ENCODE data around the gene MOB2. TPM values are rescaled to one million over a fixed set of nuclear protein-coding genes. Genes with fewer than 3 reads are reported as not detected.

Gene MOB2
- polyA plus RNA-seq, 3 donors = 22.1 to 44.1 (median 22.5) TPM

- DNase-seq = no peak
- intact Hi-C loops (cut with micrococcal nuclease) = no loop called here
Observed at GRCh38 chr11:1421291-1421690, 65.3 kb downstream of the MOB2 start.

GRCh38 chr11:1419811-1420210 is 66.8 kb downstream of the MOB2 start:
- H3K27ac ChIP-seq (ENCODE audit: low read depth in 1 of 2, low read length in 2 of 2) = no peak overlapping the region
- no peak for TF ChIP-seq CTCF (IDR thresholded peaks at IDR 0.05)
- Mint-ChIP-seq H3K27me3 (ENCODE audit: low read depth in 3 of 3) (peaks cover 0 to 9% (median 1%) of the 10 kb centered on the region in 3 donors), H3K4me3 (no peak overlapping the region), H3K4me1 (no peaks in the 10 kb centered on the region), H3K27ac (peak overlapping the region in 1 of 7 donors; percentile 41), H3K36me3 (no peaks in the 10 kb centered on the region), H3K9me3 (peaks cover 28 to 59% (median 49%) of the 10 kb centered on the region in 7 donors)
- H3K79me2 ChIP-seq (ENCODE audit: insufficient read depth, low read length) = no peaks in the 10 kb centered on the region
- H3K9me3 ChIP-seq (replicated peaks in 1 of 2; ENCODE audit: control insufficient read depth in 1 of 2, insufficient read depth in 1 of 2, low read length in 2 of 2) = peaks cover 45 to 59% of the 10 kb centered on the region in 2 donors
- no peaks in the 10 kb centered on the region for H4K20me1 ChIP-seq (ENCODE audit: insufficient read depth, low read length)
- 88% methylated on average over 14 of the region's 17 CpGs for WGBS (ENCODE audit: insufficient coverage)
- no peaks in the 10 kb centered on the region for H3K36me3 ChIP-seq (replicated peaks in 1 of 2; ENCODE audit: control insufficient read depth in 1 of 2, insufficient read depth in 2 of 2, low read length in 2 of 2)
- no peaks in the 10 kb centered on the region for H3K27me3 ChIP-seq (ENCODE audit: control insufficient read depth in 2 of 2, insufficient read depth in 2 of 2, low read length in 2 of 2)
- H3K9ac ChIP-seq (ENCODE audit: insufficient read depth, low read length, poor library complexity, severe bottlenecking) = no peak overlapping the region
- no peaks in the 10 kb centered on the region for H3K4me1 ChIP-seq (ENCODE audit: control insufficient read depth in 1 of 2, insufficient read depth in 2 of 2, low read length in 2 of 2)
- DNase-seq = no peak
- H3K4me2 ChIP-seq (replicated peaks; ENCODE audit: extremely low read depth, low read length, poor library complexity, severe bottlenecking) = no peak overlapping the region
- H3K4me3 ChIP-seq (replicated peaks in 1 of 3; ENCODE audit: low read depth in 2 of 3, low read length in 3 of 3) = no peak overlapping the region
- intact Hi-C loops (cut with micrococcal nuclease) = no loop called here
- no peak overlapping the region for H2AFZ ChIP-seq (ENCODE audit: insufficient read depth, low read depth, low read length, poor library complexity, severe bottlenecking)

More at GRCh38 chr11:1421291-1421690, 65.3 kb downstream of the MOB2 start:
- no peak overlapping the region for H3K27ac ChIP-seq (ENCODE audit: low read depth in 1 of 2, low read length in 2 of 2)
- 90% methylated on average over 10 of the region's 11 CpGs for WGBS (ENCODE audit: insufficient coverage)
- H3K27me3 Mint-ChIP-seq (ENCODE audit: low read depth in 3 of 3) = peaks cover 0 to 4% (median 1%) of the 10 kb centered on the region in 3 donors
- no peak overlapping the region for H3K4me3 Mint-ChIP-seq
- H3K9me3 ChIP-seq (replicated peaks in 1 of 2; ENCODE audit: control insufficient read depth in 1 of 2, insufficient read depth in 1 of 2, low read length in 2 of 2) = peaks cover 34 to 45% of the 10 kb centered on the region in 2 donors
- no peak overlapping the region for H2AFZ ChIP-seq (ENCODE audit: insufficient read depth, low read depth, low read length, poor library complexity, severe bottlenecking)
- no peaks in the 10 kb centered on the region for H3K27me3 ChIP-seq (ENCODE audit: control insufficient read depth in 2 of 2, insufficient read depth in 2 of 2, low read length in 2 of 2)
- H3K27ac Mint-ChIP-seq = no peak overlapping the region
- no peak overlapping the region for H3K4me2 ChIP-seq (replicated peaks; ENCODE audit: extremely low read depth, low read length, poor library complexity, severe bottlenecking)
- no peaks in the 10 kb centered on the region for H3K36me3 Mint-ChIP-seq
- H3K79me2 ChIP-seq (ENCODE audit: insufficient read depth, low read length) = no peaks in the 10 kb centered on the region
- no peak overlapping the region for H3K4me3 ChIP-seq (replicated peaks in 1 of 3; ENCODE audit: low read depth in 2 of 3, low read length in 3 of 3)
- H3K4me1 ChIP-seq (ENCODE audit: control insufficient read depth in 1 of 2, insufficient read depth in 2 of 2, low read length in 2 of 2) = no peaks in the 10 kb centered on the region
- no peak for TF ChIP-seq CTCF (IDR thresholded peaks at IDR 0.05)
- no peaks in the 10 kb centered on the region for H3K4me1 Mint-ChIP-seq
- peaks cover 26 to 45% (median 35%) of the 10 kb centered on the region in 7 donors for H3K9me3 Mint-ChIP-seq
- no peak overlapping the region for H3K9ac ChIP-seq (ENCODE audit: insufficient read depth, low read length, poor library complexity, severe bottlenecking)
- H4K20me1 ChIP-seq (ENCODE audit: insufficient read depth, low read length) = no peaks in the 10 kb centered on the region
- H3K36me3 ChIP-seq (replicated peaks in 1 of 2; ENCODE audit: control insufficient read depth in 1 of 2, insufficient read depth in 2 of 2, low read length in 2 of 2) = no peaks in the 10 kb centered on the region

Other genes with a start within 250 kb of the MOB2 start
- gene TOLLIP, start 177.1 kb downstream of the MOB2 start, polyA plus RNA-seq = 10 to 100 TPM; 67.9 to 72.1 (median 71.7) TPM
- gene BRSK2, start 96.8 kb downstream of the MOB2 start, polyA plus RNA-seq = under 1 TPM in 1 of 3 donors, not detected in 2; 0.13 TPM
- under 1 TPM in 1 of 3 donors, not detected in 2; 0.61 TPM for gene DUSP8, start 85.5 kb upstream of the MOB2 start, polyA plus RNA-seq
- not detected for gene KRTAP5-1, start 98.5 kb upstream of the MOB2 start, polyA plus RNA-seq
- gene KRTAP5-2, start 111.5 kb upstream of the MOB2 start, polyA plus RNA-seq = not detected
- gene KRTAP5-3, start 121.7 kb upstream of the MOB2 start, polyA plus RNA-seq = not detected
- gene KRTAP5-4, start 135.4 kb upstream of the MOB2 start, polyA plus RNA-seq = not detected
- not detected for gene KRTAP5-5, start 143.0 kb upstream of the MOB2 start, polyA plus RNA-seq
- gene KRTAP5-6, start 210.4 kb upstream of the MOB2 start, polyA plus RNA-seq = not detected

All from CD14-positive monocyte (primary cell).